Endothelial cell of umbilical vein (primary cell): ENCODE measurements around the gene RPS21.

Experiments
- CTCF ChIP-seq, 2 donors: IDR thresholded peaks; 1 replicate in 1 of 2; 2 replicates in 1 of 2; pipeline ENCODE4 v1.5.1; 2011; ENCODE audit warnings: low read length in 2 of 2, mild to moderate bottlenecking in 2 of 2, moderate library complexity in 2 of 2, control low read depth in 1 of 2, inconsistent platforms in 1 of 2, low read depth in 1 of 2; ENCODE audit not compliant: insufficient read depth in 1 of 2; ENCODE audit errors: extremely low read depth in 1 of 2
- EZH2 ChIP-seq: IDR thresholded peaks from 2 replicates; pipeline ENCODE4 v1.6.1; 2012; ENCODE audit warnings: borderline replicate concordance, low read depth, mild to moderate bottlenecking, moderate library complexity, low read length, inconsistent platforms; ENCODE audit not compliant: severe bottlenecking
- POLR2A ChIP-seq: IDR thresholded peaks from 2 replicates; pipeline ENCODE4 v1.6.1; 2012; ENCODE audit warnings: low read depth, mild to moderate bottlenecking, control low read depth, low read length

- TF ChIP-seq EZH2: no peak
- no peak for TF ChIP-seq CTCF (IDR thresholded peaks at IDR 0.05; ENCODE audit: extremely low read depth in 1 of 2, insufficient read depth in 1 of 2, low read depth in 1 of 2, low read length in 2 of 2)
- no peak for TF ChIP-seq POLR2A
These were observed 16.4 kb downstream of the RPS21 start for GRCh38 chr20:62403331-62403730.
